GM12878 (cell line): ENCODE measurements around the gene CTRB2. TPM values are rescaled to one million over a fixed set of nuclear protein-coding genes. Genes with fewer than 3 reads are reported as not detected.

Source experiments
- ATAC-seq: fragments of 200-7000 bp; cut with Tn5 transposase; 3 replicates; pipeline ENCODE4 v1.9.1; 2020; ENCODE audit warnings: mild to moderate bottlenecking, moderate library complexity
- BruUV-seq: library from RNA; stranded (reverse); fragments of 400-500 nt; replicated peaks from 2 replicates; lab custom pipeline; 2021; lab: Mats Ljungman, UMichigan
- CTCF ChIA-PET: fragments of 300-600 bp; sonication (Branson Sonifier 250); formaldehyde crosslinking; extraction: SDS; loops from one replicate; lab custom pipeline; 2021; ENCODE audit warnings: inconsistent platforms; lab: Yijun Ruan, JAX
- POLR2A ChIA-PET: fragments of 350-600 bp; formaldehyde crosslinking; extraction: SDS; loops from one replicate; lab custom pipeline; 2021; ENCODE audit warnings: inconsistent platforms; lab: Charles Lee
- RAD21 ChIA-PET: fragments of 300-600 bp; sonication (Branson Sonifier 250); formaldehyde crosslinking; loops from one replicate; lab custom pipeline; 2023; ENCODE audit warnings: antibody characterized with exemption; ENCODE audit not compliant: unreplicated experiment; lab: Charles Lee
- SMC1A ChIA-PET: fragments of 300-600 bp; sonication (Branson Sonifier 250); formaldehyde crosslinking; loops from one replicate; lab custom pipeline; 2023; ENCODE audit not compliant: unreplicated experiment, uncharacterized antibody; lab: Charles Lee
- DNase-seq: peaks from one replicate; pipeline ENCODE4 v3.0.0-alpha.2; 2011; ENCODE audit warnings: low read depth, low spot score
- FAIRE-seq: peaks from 3 replicates; lab custom pipeline; 2011; peaks lifted over from hg19 to GRCh38; lab: Jason Lieb, UNC
- H2AFZ ChIP-seq: 2 replicates; pipeline ENCODE4 v1.6.0; 2011; ENCODE audit warnings: low read depth, low read length, control low read depth; ENCODE audit not compliant: control insufficient read depth
- H3K27ac ChIP-seq: 2 replicates; pipeline ENCODE4 v1.5.1; 2011; ENCODE audit warnings: control low read depth; ENCODE audit not compliant: control insufficient read depth, insufficient read depth
- H3K27me3 ChIP-seq, 2 experiments: replicated peaks in 1 of 2; 2 replicates each; pipeline versions ENCODE4 v1.6.0 to v1.6.1; 2011; ENCODE audit warnings: low read length in 1 of 2; ENCODE audit not compliant: control insufficient read depth in 2 of 2, insufficient read depth in 2 of 2
- H3K36me3 ChIP-seq, 2 experiments: 2 replicates each; pipeline ENCODE4 v1.5.1; 2011; ENCODE audit warnings: low read length in 1 of 2; ENCODE audit not compliant: control insufficient read depth in 2 of 2, insufficient read depth in 2 of 2
- H3K4me1 ChIP-seq: 2 replicates; pipeline ENCODE4 v1.6.1; 2011; ENCODE audit warnings: mild to moderate bottlenecking, low read length, moderate library complexity, mixed read lengths; ENCODE audit not compliant: control insufficient read depth, insufficient read depth
- H3K4me2 ChIP-seq: 2 replicates; pipeline ENCODE4 v1.6.0; 2011; ENCODE audit warnings: control low read depth; ENCODE audit not compliant: control insufficient read depth, insufficient read depth
- H3K4me3 ChIP-seq: fragments of 200-600 bp; sonication (generic); 2 replicates; pipeline ENCODE4 v1.5.1; 2016
- H3K79me2 ChIP-seq: 2 replicates; pipeline ENCODE4 v1.6.0; 2011; ENCODE audit warnings: low read length; ENCODE audit not compliant: control insufficient read depth, insufficient read depth
- H3K9ac ChIP-seq: 2 replicates; pipeline ENCODE4 v1.8.0; 2011; ENCODE audit warnings: low read length, control low read depth, mixed read lengths; ENCODE audit not compliant: control insufficient read depth, insufficient read depth
- H3K9me3 ChIP-seq: replicated peaks from 3 replicates; pipeline ENCODE4 v1.5.1; 2011; ENCODE audit warnings: mild to moderate bottlenecking, low read length; ENCODE audit not compliant: control insufficient read depth, insufficient read depth
- H4K20me1 ChIP-seq: 2 replicates; pipeline ENCODE4 v1.6.0; 2011; ENCODE audit not compliant: control insufficient read depth, insufficient read depth
- ATF7 ChIP-seq: fragments of 450-650 bp; IDR thresholded peaks from 2 replicates; pipeline ENCODE4 v1.6.1; 2016; ENCODE audit warnings: low read depth, mild to moderate bottlenecking
- BRCA1 ChIP-seq: IDR thresholded peaks from 2 replicates; pipeline ENCODE4 v1.6.1; 2011; ENCODE audit warnings: low read depth, low read length, improper control_type of control experiment
- CREB1 ChIP-seq: IDR thresholded peaks from 2 replicates; pipeline ENCODE4 v1.6.1; 2012; ENCODE audit warnings: low read depth, mild to moderate bottlenecking, inconsistent platforms
- ETV6 ChIP-seq, 2 experiments: fragments of 450-650 bp in 1 of 2; IDR thresholded peaks in 1 of 2; conservative IDR thresholded peaks in 1 of 2; 2 replicates each; pipeline ENCODE4 v1.6.1; 2014; ENCODE audit warnings: antibody characterized with exemption in 1 of 2, borderline replicate concordance in 1 of 2, low read depth in 1 of 2, mild to moderate bottlenecking in 1 of 2, moderate library complexity in 1 of 2
- FOXM1 ChIP-seq: IDR thresholded peaks from 2 replicates; pipeline ENCODE4 v1.6.1; 2012; ENCODE audit warnings: low read depth, mild to moderate bottlenecking, inconsistent platforms, low read length, moderate library complexity
- GATAD2B ChIP-seq: fragments of 450-650 bp; conservative IDR thresholded peaks from 2 replicates; pipeline ENCODE4 v1.6.1; 2017; ENCODE audit warnings: low read depth, mild to moderate bottlenecking, moderate library complexity
- KDM1A ChIP-seq: fragments of 200-600 bp; sonication (generic); IDR thresholded peaks from 2 replicates; pipeline ENCODE4 v1.6.1; 2016; ENCODE audit warnings: borderline replicate concordance
- WGBS: methylation state at CpG from one replicate; pipeline ENCODE4 v1.1.6; 2016; ENCODE audit warnings: low lambda C conversion rate; ENCODE audit not compliant: insufficient replicate concordance, insufficient coverage; ENCODE audit errors: missing lambda C conversion rate; 5-methylcytosine and 5-hydroxymethylcytosine counted together
- in situ Hi-C: fragments of 300-500 bp; cut with MboI; formaldehyde crosslinking; loops from 9 replicates; pipeline ENCODE4 v1.14.3; 2018; ENCODE audit warnings: mixed read lengths
- intact Hi-C: fragments of 100-400 bp; cut with micrococcal nuclease; formaldehyde crosslinking; loops from one replicate; pipeline ENCODE4 v1.14.2; 2022; ENCODE audit not compliant: unreplicated experiment
- polyA plus RNA-seq, 11 experiments: library from polyadenylated mRNA; depleted of rRNA in 4 of 11; unstranded in 6 of 11; stranded (reverse) in 5 of 11; fragments of >200 nt; fragmentation: Nextera tagmentation in 4 of 11; fragmentation: Illumina TruSeq in 1 of 11; extraction: Ambion mirVana in 4 of 11; extraction: Trizol in 1 of 11; gene quantifications; 1 replicate in 1 of 11; 2 replicates in 10 of 11; pipeline versions ENCODE4 v1.2.1 to v1.2.3, GENCODE V29; 2011 to 2016; ENCODE audit warnings: inconsistent platforms in 2 of 11, missing spikeins in 2 of 11, low read depth in 1 of 11
- total RNA-seq, 4 experiments: library from RNA; depleted of rRNA in 3 of 4; stranded (reverse); fragments of >200 nt in 3 of 4; fragmentation: Illumina TruSeq in 1 of 4; extraction: Trizol in 1 of 4; gene quantifications; 2 replicates each; pipeline versions ENCODE4 v1.2.1 to v1.2.3, GENCODE V29; 2013 to 2021
- TF ChIP-seq, protein P1 (sequence below): IDR thresholded peaks from 2 replicates; pipeline ENCODE4 v1.6.1; 2011; ENCODE audit warnings: borderline replicate concordance, low read depth, mild to moderate bottlenecking, moderate library complexity, low read length; ENCODE audit not compliant: insufficient read depth, poor library complexity, severe bottlenecking
- TF ChIP-seq, protein P2 (sequence below): IDR thresholded peaks from 2 replicates; pipeline ENCODE4 v1.6.1; 2011; ENCODE audit warnings: low read depth, mild to moderate bottlenecking, low read length, moderate library complexity, borderline replicate concordance; ENCODE audit errors: extremely low read depth
- TF ChIP-seq, protein P3 (sequence below): IDR thresholded peaks from 2 replicates; pipeline ENCODE4 v1.6.1; 2012; ENCODE audit warnings: low read depth, low read length, improper control_type of control experiment

Gene CTRB2
- total and polyA plus RNA-seq, 10 of the 15 experiments (the other 5 are each of a cell fraction or from before 2014, with no cell fraction given) = 9.4 TPM; not detected in 9

GRCh38 chr16:75229172-75230031, 22.4 kb upstream of the CTRB2 start:
- in situ Hi-C loops = loop anchor here (5.0 kb wide), 1 partner anchor 158 kb away; no protein-coding TSS in a partner anchor
- Histone ChIP-seq H3K9me3 (no peaks in the 10 kb centered on the region), H3K36me3 (no peaks in the 10 kb centered on the region), H3K4me2 (no peak overlapping the region), H2AFZ (no peak overlapping the region), H3K27me3 (no peaks in the 10 kb centered on the region), H3K4me1 (no peaks in the 10 kb centered on the region), H3K9ac (no peak overlapping the region), H3K4me3 (no peak overlapping the region), H3K27ac (no peak overlapping the region), H3K79me2 (no peaks in the 10 kb centered on the region), H4K20me1 (no peaks in the 10 kb centered on the region)
- ATAC-seq (no peak), FAIRE-seq (no peak), DNase-seq (no peak)
- SMC1A ChIA-PET = no interaction called here
- no TSS peak for BruUV-seq
- CTCF ChIA-PET = interaction anchor here (8.7 to 10.6 kb wide), 2 partner anchors 31 to 153 kb away, joined by 79 to 243 read pairs; no protein-coding TSS in a partner anchor
- POLR2A ChIA-PET = no interaction called here
- RAD21 ChIA-PET = no interaction called here
- WGBS = 85% methylated on average over 48 of the region's 48 CpGs
- intact Hi-C loops = loop anchor here (5.0 to 10.0 kb wide), 4 partner anchors 32 to 535 kb away; no protein-coding TSS in a partner anchor
- TF ChIP-seq, protein P1, sequence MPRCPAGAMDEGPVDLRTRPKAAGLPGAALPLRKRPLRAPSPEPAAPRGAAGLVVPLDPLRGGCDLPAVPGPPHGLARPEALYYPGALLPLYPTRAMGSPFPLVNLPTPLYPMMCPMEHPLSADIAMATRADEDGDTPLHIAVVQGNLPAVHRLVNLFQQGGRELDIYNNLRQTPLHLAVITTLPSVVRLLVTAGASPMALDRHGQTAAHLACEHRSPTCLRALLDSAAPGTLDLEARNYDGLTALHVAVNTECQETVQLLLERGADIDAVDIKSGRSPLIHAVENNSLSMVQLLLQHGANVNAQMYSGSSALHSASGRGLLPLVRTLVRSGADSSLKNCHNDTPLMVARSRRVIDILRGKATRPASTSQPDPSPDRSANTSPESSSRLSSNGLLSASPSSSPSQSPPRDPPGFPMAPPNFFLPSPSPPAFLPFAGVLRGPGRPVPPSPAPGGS = no peak
- TF ChIP-seq BRCA1 = no peak
- TF ChIP-seq, protein P2, sequence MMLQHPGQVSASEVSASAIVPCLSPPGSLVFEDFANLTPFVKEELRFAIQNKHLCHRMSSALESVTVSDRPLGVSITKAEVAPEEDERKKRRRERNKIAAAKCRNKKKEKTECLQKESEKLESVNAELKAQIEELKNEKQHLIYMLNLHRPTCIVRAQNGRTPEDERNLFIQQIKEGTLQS = no peak
- TF ChIP-seq CREB1 = no peak
- no peak for TF ChIP-seq FOXM1
- TF ChIP-seq, protein P3, sequence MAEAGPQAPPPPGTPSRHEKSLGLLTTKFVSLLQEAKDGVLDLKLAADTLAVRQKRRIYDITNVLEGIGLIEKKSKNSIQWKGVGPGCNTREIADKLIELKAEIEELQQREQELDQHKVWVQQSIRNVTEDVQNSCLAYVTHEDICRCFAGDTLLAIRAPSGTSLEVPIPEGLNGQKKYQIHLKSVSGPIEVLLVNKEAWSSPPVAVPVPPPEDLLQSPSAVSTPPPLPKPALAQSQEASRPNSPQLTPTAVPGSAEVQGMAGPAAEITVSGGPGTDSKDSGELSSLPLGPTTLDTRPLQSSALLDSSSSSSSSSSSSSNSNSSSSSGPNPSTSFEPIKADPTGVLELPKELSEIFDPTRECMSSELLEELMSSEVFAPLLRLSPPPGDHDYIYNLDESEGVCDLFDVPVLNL = no peak
- TF ChIP-seq ATF7 = no peak
- TF ChIP-seq ETV6 (conservative IDR thresholded peaks at IDR 0.05 in 1 of 2, IDR thresholded peaks at IDR 0.05 in 1 of 2; ENCODE audit: borderline replicate concordance in 1 of 2, low read depth in 1 of 2) = no peak
- no peak for TF ChIP-seq KDM1A
- no peak for TF ChIP-seq GATAD2B
